ENCODE measurements around the gene PDE5A.

PDE5A gene

DNA sequence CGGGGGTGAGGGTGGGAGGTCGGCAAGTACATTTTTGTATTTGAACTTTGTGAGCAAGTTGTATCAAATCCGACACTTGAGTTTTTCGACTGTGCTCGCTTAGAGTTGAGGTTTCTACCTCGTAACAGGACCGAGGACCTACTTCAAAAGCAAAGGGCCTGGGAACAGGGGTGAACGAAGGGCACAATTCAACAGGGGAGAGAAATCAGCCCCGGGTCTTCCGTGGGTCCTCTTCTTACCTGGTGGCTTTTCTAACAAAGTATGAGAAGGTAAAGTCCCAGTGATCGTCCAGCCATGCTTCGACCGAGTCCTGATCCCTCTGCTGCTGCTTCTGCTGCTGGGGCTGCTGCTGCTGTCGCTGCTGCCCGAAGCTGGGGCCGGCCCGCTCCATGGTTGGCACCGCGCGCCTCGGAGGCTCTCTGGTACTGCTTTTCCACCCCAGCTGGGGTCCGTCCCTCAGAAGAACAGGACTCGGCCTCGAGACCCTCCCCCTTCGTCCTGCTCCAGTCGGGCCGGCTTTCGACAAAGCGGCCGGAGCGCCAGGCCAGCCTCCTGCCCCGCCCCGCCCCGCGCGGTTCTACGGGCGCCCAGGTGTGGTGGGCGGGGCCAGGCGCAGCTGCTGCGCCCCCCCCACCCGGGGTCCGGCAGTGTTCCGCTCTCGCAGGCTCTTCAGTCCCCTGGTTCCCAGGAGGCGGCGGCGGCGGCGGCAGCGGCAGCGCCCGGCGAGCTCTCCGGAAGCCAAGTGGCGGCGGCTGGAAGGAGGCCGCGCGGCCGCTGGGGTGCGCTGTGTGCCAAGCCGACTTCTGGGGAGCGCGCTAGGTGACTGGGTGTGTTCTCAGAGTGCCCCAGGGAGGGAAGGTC lies at the start of gene PDE5A:
PDE5A (minus strand) TSS at position 524 of the 861 bp plus-strand sequence; CDS start at position 391, 133 bp downstream.
- H3K27ac Mint-ChIP-seq: no peak within 1 kb of the TSS
- H3K36me3 Mint-ChIP-seq (ENCODE audit: low read depth): no peaks in the 10 kb centered on the region
- H3K27me3 Mint-ChIP-seq (ENCODE audit: low read depth, poor library complexity): peaks cover 24% of the 10 kb centered on the region
- H3K4me1 Mint-ChIP-seq: peaks cover 15% of the 10 kb centered on the region
- H3K4me3 Mint-ChIP-seq: peak within 1 kb of the TSS; percentile 94
- no peaks in the 10 kb centered on the region for H3K9me3 Mint-ChIP-seq
- TF ChIP-seq, protein P1, sequence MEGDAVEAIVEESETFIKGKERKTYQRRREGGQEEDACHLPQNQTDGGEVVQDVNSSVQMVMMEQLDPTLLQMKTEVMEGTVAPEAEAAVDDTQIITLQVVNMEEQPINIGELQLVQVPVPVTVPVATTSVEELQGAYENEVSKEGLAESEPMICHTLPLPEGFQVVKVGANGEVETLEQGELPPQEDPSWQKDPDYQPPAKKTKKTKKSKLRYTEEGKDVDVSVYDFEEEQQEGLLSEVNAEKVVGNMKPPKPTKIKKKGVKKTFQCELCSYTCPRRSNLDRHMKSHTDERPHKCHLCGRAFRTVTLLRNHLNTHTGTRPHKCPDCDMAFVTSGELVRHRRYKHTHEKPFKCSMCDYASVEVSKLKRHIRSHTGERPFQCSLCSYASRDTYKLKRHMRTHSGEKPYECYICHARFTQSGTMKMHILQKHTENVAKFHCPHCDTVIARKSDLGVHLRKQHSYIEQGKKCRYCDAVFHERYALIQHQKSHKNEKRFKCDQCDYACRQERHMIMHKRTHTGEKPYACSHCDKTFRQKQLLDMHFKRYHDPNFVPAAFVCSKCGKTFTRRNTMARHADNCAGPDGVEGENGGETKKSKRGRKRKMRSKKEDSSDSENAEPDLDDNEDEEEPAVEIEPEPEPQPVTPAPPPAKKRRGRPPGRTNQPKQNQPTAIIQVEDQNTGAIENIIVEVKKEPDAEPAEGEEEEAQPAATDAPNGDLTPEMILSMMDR (IDR thresholded peaks at IDR 0.05): peak; percentile 69
- DNase-seq: peak; percentile 90

DNA sequence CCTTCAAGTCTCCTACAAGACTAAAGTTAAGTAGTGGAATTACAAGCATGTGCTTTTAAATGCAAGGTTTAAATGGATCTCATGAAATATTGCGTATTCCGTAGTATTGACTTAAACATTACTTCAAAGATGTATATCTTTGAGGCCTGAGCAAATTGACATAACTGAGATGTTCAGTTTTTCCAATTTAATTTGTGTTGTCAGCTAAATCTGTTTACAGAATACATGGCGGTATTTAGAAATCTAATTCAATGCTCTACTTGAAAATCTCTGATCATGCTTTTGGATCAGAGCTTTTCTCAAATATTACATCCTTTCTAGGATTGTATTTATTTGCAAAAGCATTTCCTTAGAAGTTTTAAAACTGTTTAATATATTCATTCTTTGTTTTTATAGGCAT lies 47.5 kb upstream of the PDE5A start:
- Mint-ChIP-seq H3K4me3 (no peak overlapping the region), H3K36me3 (ENCODE audit: low read depth) (no peaks in the 10 kb centered on the region), H3K9me3 (no peaks in the 10 kb centered on the region), H3K27me3 (ENCODE audit: low read depth, poor library complexity) (peaks cover 2% of the 10 kb centered on the region), H3K27ac (no peak overlapping the region), H3K4me1 (peaks cover 6% of the 10 kb centered on the region)
- TF ChIP-seq, protein P1 (IDR thresholded peaks at IDR 0.05): no peak
- no peak for DNase-seq

DNA sequence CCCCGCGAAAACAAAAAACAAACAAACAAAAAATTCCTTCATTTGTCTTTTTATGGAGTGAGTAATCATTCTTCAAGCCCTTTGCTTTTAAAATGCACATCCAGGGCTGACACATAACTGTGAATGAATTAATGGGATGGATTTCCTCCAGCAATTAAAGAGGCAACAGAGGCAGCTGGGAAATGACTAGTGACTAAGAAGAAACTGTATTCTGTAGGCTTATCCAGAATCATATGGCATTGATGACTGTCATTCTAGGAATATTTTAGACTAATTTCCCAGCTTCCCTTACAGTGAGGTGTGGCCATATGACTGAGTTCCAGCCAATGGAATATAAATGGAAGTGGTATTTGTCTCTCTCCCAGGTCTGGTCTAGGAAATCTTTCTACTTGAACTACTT lies 46.8 kb upstream of the PDE5A start:
- Mint-ChIP-seq H3K4me3 (no peak overlapping the region), H3K4me1 (peaks cover 6% of the 10 kb centered on the region), H3K9me3 (no peaks in the 10 kb centered on the region), H3K27ac (no peak overlapping the region), H3K27me3 (ENCODE audit: low read depth, poor library complexity) (peaks cover 2% of the 10 kb centered on the region), H3K36me3 (ENCODE audit: low read depth) (no peaks in the 10 kb centered on the region)
- TF ChIP-seq, protein P1 (IDR thresholded peaks at IDR 0.05): no peak
- no peak for DNase-seq

DNA sequence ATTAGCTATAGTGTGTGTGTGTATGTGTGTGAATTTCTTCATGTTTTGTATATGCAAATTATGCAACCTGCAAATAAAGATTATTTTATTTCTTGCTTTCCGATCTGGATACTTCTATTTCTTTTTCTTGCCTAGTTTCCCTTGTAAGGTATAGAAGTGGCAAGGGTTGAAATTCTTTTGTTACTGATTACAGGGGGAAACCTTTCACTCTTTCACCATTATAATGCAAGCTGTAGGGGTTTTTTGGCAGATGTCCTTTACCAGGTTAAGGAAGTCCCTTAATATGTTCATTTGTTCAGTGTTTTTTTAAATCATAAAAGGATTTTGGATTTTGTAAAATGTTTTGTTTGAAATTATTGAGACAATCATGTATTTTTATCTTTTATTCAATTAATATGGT lies 44.3 kb upstream of the PDE5A start:
- TF ChIP-seq, protein P1 (IDR thresholded peaks at IDR 0.05): no peak
- H3K36me3 Mint-ChIP-seq (ENCODE audit: low read depth): no peaks in the 10 kb centered on the region
- no peak for DNase-seq
- H3K9me3 Mint-ChIP-seq: no peaks in the 10 kb centered on the region
- H3K27ac Mint-ChIP-seq: no peak overlapping the region
- peaks cover 2% of the 10 kb centered on the region for H3K27me3 Mint-ChIP-seq (ENCODE audit: low read depth, poor library complexity)
- H3K4me3 Mint-ChIP-seq: no peak overlapping the region
- H3K4me1 Mint-ChIP-seq: no peaks in the 10 kb centered on the region

DNA sequence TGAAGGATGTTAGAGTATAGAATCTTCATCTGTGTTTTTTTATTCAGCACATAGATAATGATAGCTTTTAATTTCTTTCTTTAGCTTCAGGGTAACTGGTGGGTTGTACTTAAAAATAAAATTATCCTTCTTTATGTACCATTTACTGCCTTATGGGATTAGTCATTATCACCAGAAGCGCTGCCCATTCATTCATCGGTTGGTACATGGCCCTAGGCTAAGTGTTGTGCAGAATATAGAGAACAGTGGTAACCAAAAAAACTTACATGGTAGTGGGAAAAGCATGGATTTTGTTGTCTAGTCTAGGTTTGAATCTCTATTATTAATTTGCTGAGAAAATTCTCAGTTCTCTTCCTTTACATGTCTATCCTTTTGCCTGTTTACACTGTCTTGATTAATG lies 43.5 kb upstream of the PDE5A start:
- no peak for DNase-seq
- Mint-ChIP-seq H3K36me3 (ENCODE audit: low read depth) (no peaks in the 10 kb centered on the region), H3K27me3 (ENCODE audit: low read depth, poor library complexity) (peaks cover 2% of the 10 kb centered on the region), H3K27ac (no peak overlapping the region), H3K4me1 (no peaks in the 10 kb centered on the region), H3K9me3 (no peaks in the 10 kb centered on the region), H3K4me3 (no peak overlapping the region)
- TF ChIP-seq, protein P1 (IDR thresholded peaks at IDR 0.05): no peak

DNA sequence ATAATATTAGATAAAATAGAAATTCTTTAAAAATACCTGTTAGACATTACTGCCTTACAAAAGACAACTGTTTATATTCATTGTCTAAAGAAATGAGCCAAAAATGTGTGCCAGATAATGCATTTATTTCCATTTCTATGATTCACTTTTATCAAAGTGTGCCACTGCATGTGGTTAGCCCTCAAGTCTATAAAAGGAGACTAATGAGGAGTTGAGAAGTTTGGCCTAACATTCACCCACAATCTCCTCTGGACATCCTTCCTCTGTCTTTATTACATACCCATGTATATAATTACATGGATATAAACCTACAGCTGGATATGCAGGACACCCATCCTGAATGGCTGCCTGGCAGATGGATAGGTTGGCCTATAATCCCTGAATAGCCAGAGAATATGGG lies 42.6 kb upstream of the PDE5A start:
- DNase-seq: no peak
- Mint-ChIP-seq H3K4me1 (no peaks in the 10 kb centered on the region), H3K4me3 (no peak overlapping the region), H3K36me3 (ENCODE audit: low read depth) (no peaks in the 10 kb centered on the region), H3K27ac (no peak overlapping the region), H3K27me3 (ENCODE audit: low read depth, poor library complexity) (peaks cover 2% of the 10 kb centered on the region), H3K9me3 (no peaks in the 10 kb centered on the region)
- TF ChIP-seq, protein P1 (IDR thresholded peaks at IDR 0.05): no peak

Measured in nephron progenitor cell (in vitro differentiated cells).